ENCODE results near the gene AFAP1.

The AFAP1 gene

DNA sequence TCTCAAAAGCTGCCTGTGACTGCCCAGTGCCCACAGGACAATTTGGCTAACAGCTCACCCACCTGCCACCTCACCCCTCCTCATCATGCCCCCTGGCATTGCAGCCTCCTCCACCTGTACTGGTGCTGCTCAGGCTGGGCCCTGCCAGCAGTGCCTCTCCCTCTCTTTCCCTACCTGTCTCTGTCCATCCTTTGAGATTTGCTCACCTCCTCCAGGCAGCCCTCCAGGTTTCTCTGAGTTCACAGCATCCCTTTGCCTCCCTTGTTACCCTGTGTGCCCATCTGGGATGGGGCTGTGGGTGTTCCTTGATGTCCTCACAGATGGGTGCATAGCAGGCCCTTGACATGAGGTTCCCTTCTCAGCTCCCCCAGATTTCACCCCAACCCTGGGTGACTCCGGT is 224.9 kb downstream of the AFAP1 start:
- no peak for DNase-seq (ENCODE audit: low spot score)

- DNase-seq (ENCODE audit: low spot score): no peak
Observed at GRCh38 chr4:7714176-7714575, 225.5 kb downstream of the AFAP1 start.

- DNase-seq (ENCODE audit: low spot score): no peak
Observed at GRCh38 chr4:7713757-7714156, 225.9 kb downstream of the AFAP1 start.

- DNase-seq (ENCODE audit: low spot score): no peak
Observed at GRCh38 chr4:7712021-7712671, 227.5 kb downstream of the AFAP1 start.

DNA sequence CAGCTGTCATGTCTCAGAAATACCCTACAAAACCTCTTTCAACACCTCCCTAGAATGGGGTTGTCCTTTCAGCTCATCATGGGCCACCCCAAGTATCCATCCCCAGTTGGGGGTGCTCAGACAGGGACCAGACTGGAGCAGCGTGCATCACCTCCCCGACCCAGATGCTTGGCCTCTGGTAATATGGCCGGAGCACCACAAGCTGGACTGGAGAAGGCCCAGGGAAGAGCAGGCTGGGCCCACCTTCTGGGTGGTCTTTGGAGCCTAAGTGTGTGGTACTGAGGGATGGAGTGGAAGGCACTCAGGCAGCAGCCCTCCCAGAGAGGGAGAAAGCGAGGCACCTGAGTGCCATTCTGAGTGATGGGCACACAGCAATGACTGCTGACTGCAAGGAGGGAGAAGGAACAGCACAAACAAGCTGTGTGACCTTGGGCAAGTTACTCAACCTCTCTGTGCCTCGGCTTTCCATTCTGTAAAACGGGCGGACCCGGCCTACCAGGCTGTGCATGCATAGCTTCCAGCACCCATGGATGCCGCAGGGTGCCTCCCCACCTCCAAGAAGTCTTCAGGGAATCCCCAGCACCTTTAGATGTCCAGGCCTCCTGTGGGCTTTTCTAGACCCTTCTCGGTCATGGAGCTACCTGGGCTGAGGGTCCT is 228.2 kb downstream of the AFAP1 start:
- DNase-seq (ENCODE audit: low spot score): no peak

GRCh38 chr4:7710576-7711306 is 228.9 kb downstream of the AFAP1 start:
- no peak for DNase-seq (ENCODE audit: low spot score)

GRCh38 chr4:7710126-7710525 is 229.5 kb downstream of the AFAP1 start:
- no peak for DNase-seq (ENCODE audit: low spot score)

GRCh38 chr4:7709431-7709830 is 230.2 kb downstream of the AFAP1 start:
- no peak for DNase-seq (ENCODE audit: low spot score)

- DNase-seq (ENCODE audit: low spot score): no peak
Observed at GRCh38 chr4:7708981-7709380, 230.7 kb downstream of the AFAP1 start.

All from hematopoietic multipotent progenitor cell treated with erythropoietin and hydrocortisone succinate and interleukin-3 and kit ligand, for 15 days (in vitro differentiated cells).